GM18519 (cell line): ENCODE data around the gene IL18BP.

Experiments used
- ATAC-seq: cut with Tn5 transposase; IDR thresholded peaks from one replicate; pipeline ENCODE4 v1.9.1; 2021; ENCODE audit warnings: mild to moderate bottlenecking, moderate library complexity; ENCODE audit not compliant: unreplicated experiment, low FRiP score

IL18BP gene

GRCh38 chr11:71998649-71999310 is at the start of gene IL18BP:
IL18BP (plus strand) TSS chr11:71998909; CDS start chr11:71999985, 1,076 bp downstream.
- ATAC-seq = no peak

GRCh38 chr11:71949034-71949433 is 49.7 kb upstream of the IL18BP start:
- no peak for ATAC-seq

GRCh38 chr11:71951741-71952310 is 46.9 kb upstream of the IL18BP start:
- no peak for ATAC-seq

GRCh38 chr11:71955898-71956456 is 42.7 kb upstream of the IL18BP start:
- no peak for ATAC-seq

GRCh38 chr11:71962428-71963038 is 36.2 kb upstream of the IL18BP start:
- ATAC-seq = no peak

GRCh38 chr11:71963468-71963867 is 35.2 kb upstream of the IL18BP start:
- ATAC-seq = no peak

GRCh38 chr11:71964641-71965040 is 34.1 kb upstream of the IL18BP start:
- ATAC-seq = no peak

GRCh38 chr11:71971680-71972079 is 27.0 kb upstream of the IL18BP start:
- ATAC-seq = no peak

- ATAC-seq = no peak
Observed at GRCh38 chr11:71976551-71976950, 22.2 kb upstream of the IL18BP start.

- no peak for ATAC-seq
Observed at GRCh38 chr11:71977090-71977489, 21.6 kb upstream of the IL18BP start.

GRCh38 chr11:71977743-71978418 is 20.8 kb upstream of the IL18BP start:
- no peak for ATAC-seq

- no peak for ATAC-seq
Observed at GRCh38 chr11:71979094-71979493, 19.6 kb upstream of the IL18BP start.

- no peak for ATAC-seq
Observed at GRCh38 chr11:71979602-71980001, 19.1 kb upstream of the IL18BP start.

- no peak for ATAC-seq
Observed at GRCh38 chr11:71986131-71986530, 12.6 kb upstream of the IL18BP start.

GRCh38 chr11:71987521-71987920 is 11.2 kb upstream of the IL18BP start:
- no peak for ATAC-seq

- no peak for ATAC-seq
Observed at GRCh38 chr11:71988050-71988449, 10.7 kb upstream of the IL18BP start.

- no peak for ATAC-seq
Observed at GRCh38 chr11:71990701-71991100, 8.0 kb upstream of the IL18BP start.

- ATAC-seq = peak; percentile 56
Observed at GRCh38 chr11:71991494-71991893, 7.2 kb upstream of the IL18BP start.

GRCh38 chr11:71992136-71992730 is 6.5 kb upstream of the IL18BP start:
- no peak for ATAC-seq

GRCh38 chr11:71994786-71995185 is 3.9 kb upstream of the IL18BP start:
- no peak for ATAC-seq
